ENCODE measurements around the gene MVP. TPM values are rescaled to one million over a fixed set of nuclear protein-coding genes. Genes with fewer than 3 reads are reported as not detected.
"Not testable (repeated sequence)": the region's sequence is repeated elsewhere in the genome, so short reads cannot be mapped to it uniquely, and the experiment has no call there.

Gene MVP
- total RNA-seq, 1 donor from 2014 or later: 54.0 TPM

DNA sequence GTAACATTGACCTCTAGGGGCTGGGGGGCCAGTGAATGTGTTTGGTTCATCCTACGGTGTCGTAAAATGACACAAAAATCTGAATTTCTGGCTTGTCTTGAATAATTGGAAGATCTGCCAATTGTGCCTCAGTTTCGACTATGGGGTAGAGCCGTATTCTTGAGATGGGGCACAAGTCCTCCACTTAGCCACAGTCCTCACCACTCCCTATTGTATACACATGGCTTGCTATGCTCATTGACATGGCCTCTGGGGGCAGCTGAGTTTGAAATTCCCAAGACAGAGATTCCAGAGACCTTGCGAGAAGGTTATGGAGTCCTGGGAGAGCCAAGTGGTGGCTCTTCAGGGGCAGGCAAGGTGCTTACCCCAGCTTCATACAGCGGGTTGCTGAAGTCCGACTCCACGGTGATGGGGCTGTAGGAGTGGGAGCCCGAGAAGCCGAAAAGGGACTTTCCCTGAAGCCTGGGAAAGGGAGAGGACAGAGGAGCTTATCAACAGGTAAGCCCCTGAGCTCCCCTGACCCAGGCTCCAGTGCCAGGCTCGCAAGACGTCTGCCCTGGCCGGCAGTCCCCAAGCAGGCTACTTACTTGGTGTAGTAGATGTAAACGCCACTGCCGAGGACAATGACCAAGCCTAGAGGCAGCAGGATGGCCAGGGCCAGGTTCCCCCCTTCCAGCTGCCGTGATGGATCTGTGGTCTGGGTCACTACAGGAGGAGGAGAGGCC, 51.7 kb downstream of the MVP start:
- no peak for DNase-seq

DNA sequence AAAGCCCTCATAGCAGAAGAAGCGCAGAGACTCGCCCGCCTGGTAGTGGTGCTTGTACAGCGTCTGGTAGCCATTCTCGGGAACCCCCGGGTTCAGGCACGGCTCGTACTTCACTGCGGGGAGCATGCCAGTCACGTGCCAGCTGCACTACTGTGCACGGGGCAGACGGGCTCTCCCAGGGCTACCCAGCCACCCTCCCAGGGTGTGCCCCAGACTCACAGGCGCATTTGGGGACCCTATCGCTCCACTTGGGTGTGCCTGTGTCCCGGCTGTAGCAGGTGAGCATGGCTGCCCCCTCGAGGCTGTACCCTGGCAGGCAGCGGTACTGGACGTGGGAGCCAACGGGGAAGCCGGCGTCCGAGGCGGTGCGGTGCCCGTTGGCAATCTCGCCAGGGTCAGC, 53.1 kb downstream of the MVP start:
- DNase-seq: no peak

DNA sequence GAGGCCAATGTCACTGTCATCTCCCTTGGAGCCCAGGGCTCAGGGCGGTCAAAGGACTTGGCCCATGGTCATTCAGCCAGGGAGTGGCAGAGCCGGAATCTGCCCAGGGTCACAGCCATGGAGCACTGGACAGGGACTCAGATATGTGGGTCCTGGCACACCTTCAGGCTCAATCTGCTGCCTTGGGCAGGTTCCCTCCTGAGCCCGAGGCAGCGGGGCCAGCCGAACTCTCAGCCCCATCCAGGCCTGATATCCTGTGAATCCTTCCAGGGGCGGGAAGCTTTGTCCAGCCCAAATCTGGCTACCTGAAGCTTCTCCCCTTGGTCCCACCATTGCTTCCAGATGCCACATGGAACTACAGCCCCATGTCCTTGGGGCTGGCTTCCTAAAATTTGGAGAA, 54.9 kb downstream of the MVP start:
- DNase-seq: no peak

DNA sequence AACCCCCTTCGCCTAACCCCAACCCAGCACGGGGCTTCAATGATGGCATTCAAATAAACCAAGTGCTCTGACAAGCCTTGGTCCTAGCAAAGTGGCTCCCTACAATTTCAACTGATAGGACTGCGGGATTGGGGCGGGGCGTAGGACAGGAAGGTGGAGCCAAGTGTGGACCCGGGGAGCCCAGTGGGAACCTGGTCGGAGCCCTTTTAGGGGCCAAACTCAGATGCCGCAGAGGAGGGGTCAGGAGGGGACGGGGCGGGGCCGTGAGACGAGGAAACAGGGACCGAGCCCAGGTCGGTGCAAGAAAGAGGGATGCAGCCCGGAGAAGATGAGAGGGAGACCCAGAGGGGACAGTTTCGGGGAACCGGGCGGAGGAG, 55.9 kb downstream of the MVP start:
- no peak for DNase-seq

GRCh38 chr16:29876594-29877249, 56.5 kb downstream of the MVP start:
- no peak for DNase-seq

GRCh38 chr16:29877266-29877961, 57.2 kb downstream of the MVP start:
- no peak for DNase-seq

GRCh38 chr16:29878172-29878571, 57.9 kb downstream of the MVP start:
- DNase-seq: no peak

DNA sequence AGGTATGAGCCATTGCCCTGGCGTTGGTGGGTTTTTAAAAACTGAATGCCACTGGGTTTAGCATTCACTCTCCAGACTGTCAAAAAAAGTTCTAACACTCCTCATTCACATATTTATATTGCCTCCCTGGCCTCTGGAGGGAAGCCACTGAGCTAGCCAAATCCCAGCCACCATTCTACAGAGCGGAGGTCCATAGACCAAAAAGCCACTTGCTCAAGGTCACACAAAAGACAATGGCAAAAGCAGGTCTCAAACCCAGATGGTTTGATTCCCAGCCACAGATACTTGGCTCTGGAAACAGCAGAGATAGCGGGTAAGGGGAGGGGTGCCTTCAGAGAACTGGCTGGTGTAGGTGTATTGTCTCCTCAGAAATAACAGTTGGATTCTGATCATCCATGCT, 60.8 kb downstream of the MVP start:
- DNase-seq: no peak

- no peak for DNase-seq
These were observed 63.7 kb downstream of the MVP start for GRCh38 chr16:29883987-29884386.

GRCh38 chr16:29889372-29889771, 69.1 kb downstream of the MVP start:
- not testable (repeated sequence) for DNase-seq

- DNase-seq: no peak
These were observed 71.5 kb downstream of the MVP start for GRCh38 chr16:29891525-29892457.

DNA sequence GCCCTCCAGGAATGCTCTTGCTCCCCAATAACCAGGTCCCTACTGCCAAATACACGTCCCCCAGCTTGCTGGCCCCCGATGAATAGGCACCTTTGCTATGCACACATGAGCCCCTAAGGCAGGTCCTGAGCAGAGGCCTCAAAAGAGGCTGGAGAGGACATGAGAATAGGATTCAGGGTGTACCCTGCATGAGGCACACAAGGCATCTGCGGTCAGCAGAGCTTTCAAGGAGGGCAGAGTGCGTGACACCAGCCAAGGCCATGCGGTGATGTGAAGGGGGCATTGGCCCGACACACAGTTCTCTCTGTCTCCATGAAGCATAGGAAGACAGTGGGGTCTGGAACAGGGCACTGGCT, 72.2 kb downstream of the MVP start:
- no peak for DNase-seq

DNA sequence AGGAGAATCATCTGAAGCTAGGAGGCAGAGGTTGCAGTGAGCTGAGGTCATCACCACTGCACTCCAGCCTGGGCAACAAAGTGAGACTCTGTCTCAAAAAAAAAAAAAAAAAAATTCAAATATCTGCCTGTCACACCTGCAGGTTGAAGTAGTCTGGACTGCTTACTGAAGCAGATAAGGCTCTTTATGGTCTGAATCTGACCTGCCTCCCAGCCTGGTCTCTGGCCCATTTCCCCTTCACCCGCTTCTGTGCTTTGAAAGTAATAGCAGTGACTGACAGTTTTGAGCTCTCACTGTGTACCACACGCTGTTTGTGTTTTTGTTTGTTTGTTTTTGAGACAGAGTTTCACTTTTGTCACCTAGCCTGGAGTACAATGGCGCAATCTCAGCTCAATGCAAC, 73.3 kb downstream of the MVP start:
- no peak for DNase-seq

DNA sequence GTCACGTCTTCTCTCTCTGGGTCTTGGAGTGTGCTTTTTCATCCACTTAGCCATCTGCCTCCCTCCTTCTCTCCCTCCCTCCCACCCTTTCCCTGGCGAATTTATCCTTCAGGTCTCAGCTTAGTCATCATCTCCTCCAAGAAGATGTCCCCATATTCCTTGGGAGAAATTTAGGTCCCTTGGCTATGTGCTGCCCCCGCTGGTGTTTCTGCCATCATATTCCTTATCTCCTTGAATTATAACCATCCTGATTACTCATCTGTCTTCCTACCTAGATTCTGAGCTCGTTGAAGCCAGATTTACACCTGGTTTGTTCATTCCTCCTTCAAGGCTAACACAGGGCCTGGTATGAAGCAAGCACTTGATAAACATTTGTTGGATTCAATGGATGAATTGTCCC, 74.1 kb downstream of the MVP start:
- no peak for DNase-seq

DNA sequence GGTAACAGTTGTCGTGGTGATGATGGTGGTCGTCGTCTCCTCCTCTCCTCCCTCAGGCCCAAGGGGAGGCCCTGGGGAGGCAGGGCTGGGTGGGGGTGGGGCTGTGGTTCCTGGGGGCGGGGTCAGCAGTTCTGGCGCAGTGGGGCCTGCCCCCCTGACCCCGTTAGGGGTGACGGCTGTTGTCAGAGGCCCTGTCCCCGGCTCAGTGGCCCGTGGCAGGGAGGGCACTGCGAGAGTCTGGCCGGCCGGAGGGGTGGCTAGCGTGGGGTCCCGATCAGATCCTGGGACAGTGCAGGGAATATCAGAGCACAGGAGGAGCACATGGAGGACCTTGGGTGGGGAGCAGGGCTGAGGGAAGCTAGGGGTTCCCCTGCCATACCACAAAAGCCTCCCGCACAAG, 76.6 kb downstream of the MVP start:
- DNase-seq: no peak

- DNase-seq: no peak
These were observed 77.1 kb downstream of the MVP start for GRCh38 chr16:29897333-29897732.

Small RNA genes within 50 kb of the gene (small RNA-seq; reads per million reads assigned to genes)
- not detected for gene AC009133.6 (ENCODE audit: low replicate concordance)
- gene AC120114.4 (ENCODE audit: low replicate concordance): not detected

Other genes starting within 250 kb of the MVP start
- 0.62 TPM for gene SPN, start 157.2 kb upstream of the MVP start, total RNA-seq
- 24.9 TPM for gene QPRT, start 141.3 kb upstream of the MVP start, total RNA-seq
- 0.72 TPM for gene C16orf54, start 74.5 kb upstream of the MVP start, total RNA-seq
- not detected for gene ZG16, start 42.2 kb upstream of the MVP start, total RNA-seq
- gene KIF22, start 29.7 kb upstream of the MVP start, total RNA-seq: 43.0 TPM
- gene MAZ, start 13.9 kb upstream of the MVP start, total RNA-seq: 109 TPM
- gene PRRT2, start 8.3 kb upstream of the MVP start, total RNA-seq: 3.0 TPM
- gene PAGR1, start 4.3 kb upstream of the MVP start, total RNA-seq: 25.5 TPM
- gene CDIPT, start 42.8 kb downstream of the MVP start, total RNA-seq: 47.5 TPM
- 4.7 TPM for gene SEZ6L2, start 79.1 kb downstream of the MVP start, total RNA-seq
- gene ASPHD1, start 80.0 kb downstream of the MVP start, total RNA-seq: 1.6 TPM
- 8.7 TPM for gene KCTD13, start 105.8 kb downstream of the MVP start, total RNA-seq
- 28.2 TPM for gene TMEM219, start 141.6 kb downstream of the MVP start, total RNA-seq
- 37.7 TPM for gene TAOK2, start 153.4 kb downstream of the MVP start, total RNA-seq
- gene HIRIP3, start 175.2 kb downstream of the MVP start, total RNA-seq: 13.1 TPM
- gene INO80E, start 175.8 kb downstream of the MVP start, total RNA-seq: 38.1 TPM
- 1.0 TPM for gene DOC2A, start 190.6 kb downstream of the MVP start, total RNA-seq
- not detected for gene C16orf92, start 202.7 kb downstream of the MVP start, total RNA-seq
- gene TLCD3B, start 210.8 kb downstream of the MVP start, total RNA-seq: 0.82 TPM
- gene ALDOA, start 245.3 kb downstream of the MVP start, total RNA-seq: 1,849 TPM